CD4-positive, alpha-beta T cell treated with Interleukin-17A for 4 hours (primary cell): ENCODE results near the gene C11orf91.
"Not testable (repeated sequence)": the region's sequence is repeated elsewhere in the genome, so short reads cannot be mapped to it uniquely, and the experiment has no call there.

Source experiments
- DNase-seq: peaks from one replicate; pipeline ENCODE4 v3.0.0-alpha.2; 2020; ENCODE audit warnings: mixed read lengths

C11orf91 gene

GRCh38 chr11:33721426-33721825 is 20.8 kb upstream of the C11orf91 start:
- no peak for DNase-seq

GRCh38 chr11:33719587-33719986 is 19.0 kb upstream of the C11orf91 start:
- DNase-seq = no peak

GRCh38 chr11:33718440-33718839 is 17.8 kb upstream of the C11orf91 start:
- DNase-seq = no peak

GRCh38 chr11:33716243-33716642 is 15.6 kb upstream of the C11orf91 start:
- DNase-seq = peak; percentile 30

GRCh38 chr11:33713856-33714398 is 13.3 kb upstream of the C11orf91 start:
- no peak for DNase-seq

GRCh38 chr11:33713151-33713855 is 12.7 kb upstream of the C11orf91 start:
- no peak for DNase-seq

- no peak for DNase-seq
Observed at GRCh38 chr11:33712436-33712835, 11.8 kb upstream of the C11orf91 start.

- DNase-seq = no peak
Observed at GRCh38 chr11:33709466-33709865, 8.8 kb upstream of the C11orf91 start.

- no peak for DNase-seq
Observed at GRCh38 chr11:33708985-33709384, 8.4 kb upstream of the C11orf91 start.

- DNase-seq = not testable (repeated sequence)
Observed at GRCh38 chr11:33707831-33708230, 7.2 kb upstream of the C11orf91 start.

GRCh38 chr11:33706966-33707365 is 6.3 kb upstream of the C11orf91 start:
- DNase-seq = no peak

- no peak for DNase-seq
Observed at GRCh38 chr11:33706546-33706945, 5.9 kb upstream of the C11orf91 start.

GRCh38 chr11:33704240-33705002 is 3.8 kb upstream of the C11orf91 start:
- no peak for DNase-seq

GRCh38 chr11:33703788-33704187 is 3.2 kb upstream of the C11orf91 start:
- no peak for DNase-seq

GRCh38 chr11:33703234-33703633 is 2.6 kb upstream of the C11orf91 start:
- no peak for DNase-seq

GRCh38 chr11:33701302-33702230 is 940 bp upstream of the C11orf91 start:
- no peak for DNase-seq

- DNase-seq = peak; percentile 14
Observed at GRCh38 chr11:33700063-33700501, 544 bp downstream of the C11orf91 start.

- DNase-seq = no peak
Observed at GRCh38 chr11:33699515-33700062, 1.0 kb downstream of the C11orf91 start.

- no peak for DNase-seq
Observed at GRCh38 chr11:33698921-33699320, 1.7 kb downstream of the C11orf91 start.

- no peak for DNase-seq
Observed at GRCh38 chr11:33697997-33698396, 2.6 kb downstream of the C11orf91 start.

GRCh38 chr11:33696931-33697638 is 3.5 kb downstream of the C11orf91 start:
- no peak for DNase-seq

- no peak for DNase-seq
Observed at GRCh38 chr11:33696411-33696810, 4.2 kb downstream of the C11orf91 start.
